Measurements from ENCODE around the gene SCRT2.

DNA sequence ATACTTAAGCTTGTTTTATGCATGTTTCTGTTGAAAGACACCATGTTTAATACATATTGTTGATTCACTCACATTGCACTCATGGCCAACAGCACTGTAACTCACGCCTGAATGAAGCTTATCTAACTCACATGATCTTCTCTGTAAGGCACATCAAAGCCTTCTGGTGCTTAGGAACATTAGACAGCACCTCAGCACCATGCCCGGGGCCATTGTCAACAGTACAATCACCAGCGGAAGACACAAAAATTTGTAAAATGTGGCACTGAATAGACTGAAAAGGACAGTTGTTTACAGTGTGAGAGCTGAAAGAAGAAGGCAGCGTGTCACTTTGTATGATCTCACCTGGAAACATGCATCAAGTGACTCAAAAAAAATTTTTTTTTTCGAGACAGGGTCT lies 56.6 kb downstream of the SCRT2 start:
- TF ChIP-seq POLR2A (IDR thresholded peaks at IDR 0.05; ENCODE audit: low read length): no peak
- TF ChIP-seq GATA1 (IDR thresholded peaks at IDR 0.05; ENCODE audit: low read depth, low read length): no peak

Data from erythroblast (primary cell).